B cell (primary cell): ENCODE data around the gene DNTTIP2. TPM values are rescaled to one million over a fixed set of nuclear protein-coding genes. Genes with fewer than 3 reads are reported as not detected.

ENCODE experiments used
- ATAC-seq: fragments of 200-7000 bp; cut with Tn5 transposase; one replicate; pipeline ENCODE4 v1.10.0; 2021; ENCODE audit warnings: low read depth, mild to moderate bottlenecking, moderate number of reproducible peaks, moderate library complexity
- CTCF ChIA-PET: fragments of 350-600 bp; sonication (Branson Sonifier 250); formaldehyde crosslinking; loops from one replicate; lab custom pipeline; 2021; ENCODE audit warnings: antibody characterized with exemption, inconsistent platforms; lab: Charles Lee
- POLR2A ChIA-PET: fragments of 350-600 bp; sonication (Branson Sonifier 250); formaldehyde crosslinking; loops from one replicate; lab custom pipeline; 2021; ENCODE audit warnings: antibody characterized with exemption; lab: Charles Lee
- DNase-seq: peaks from one replicate; pipeline ENCODE4 v3.0.0; 2013
- H2AFZ ChIP-seq: 2 replicates; pipeline ENCODE4 v1.6.1; 2012; ENCODE audit warnings: mild to moderate bottlenecking, low read depth, low read length; ENCODE audit not compliant: insufficient read depth, poor library complexity, severe bottlenecking
- H3K27ac ChIP-seq, 2 donors: 1 replicate in 1 of 2; 2 replicates in 1 of 2; pipeline ENCODE4 v1.5.1; 2012 to 2013; ENCODE audit warnings: low read length in 2 of 2, mild to moderate bottlenecking in 2 of 2, moderate library complexity in 1 of 2
- H3K27me3 ChIP-seq, 4 experiments: fragments of 200-600 bp in 1 of 4; sonication (generic) in 1 of 4; replicated peaks in 1 of 4; 1 replicate in 2 of 4; 2 replicates in 2 of 4; pipeline versions ENCODE4 v1.6.1 to v1.7.0; 2013 to 2016; ENCODE audit warnings: low read length in 3 of 4, mild to moderate bottlenecking in 2 of 4, mixed read lengths in 1 of 4, moderate library complexity in 1 of 4; ENCODE audit not compliant: insufficient read depth in 4 of 4, control insufficient read depth in 3 of 4; ENCODE audit errors: control extremely low read depth in 1 of 4
- H3K36me3 ChIP-seq, 2 experiments: replicated peaks in 1 of 2; 1 replicate in 1 of 2; 2 replicates in 1 of 2; pipeline versions ENCODE4 v1.6.1 to v1.7.1; 2013; ENCODE audit warnings: low read length in 1 of 2; ENCODE audit not compliant: insufficient read depth in 2 of 2, control insufficient read depth in 1 of 2; ENCODE audit errors: control extremely low read depth in 1 of 2, extremely low read depth in 1 of 2
- H3K4me1 ChIP-seq, 2 donors: fragments of 200-600 bp in 1 of 2; sonication (generic) in 1 of 2; 1 replicate in 1 of 2; 2 replicates in 1 of 2; pipeline versions ENCODE4 v1.5.1 to v1.6.1; 2013 to 2017; ENCODE audit warnings: low read length in 2 of 2; ENCODE audit not compliant: control insufficient read depth in 2 of 2, insufficient read depth in 2 of 2
- H3K4me2 ChIP-seq: replicated peaks from 2 replicates; pipeline ENCODE3; 2012; ENCODE audit warnings: mild to moderate bottlenecking, low read depth, low read length; ENCODE audit not compliant: poor library complexity, severe bottlenecking
- H3K4me3 ChIP-seq, 5 experiments: fragments of 200-600 bp in 1 of 5; sonication (generic) in 1 of 5; 1 replicate in 3 of 5; 2 replicates in 2 of 5; pipeline versions ENCODE4 v1.5.1 to v1.7.0; 2011 to 2016; ENCODE audit warnings: low read length in 4 of 5, mild to moderate bottlenecking in 4 of 5, low read depth in 2 of 5, control low read depth in 1 of 5, moderate library complexity in 1 of 5; ENCODE audit not compliant: insufficient read depth in 1 of 5; ENCODE audit errors: control extremely low read depth in 1 of 5, extremely low read depth in 1 of 5
- H3K79me2 ChIP-seq: fragments of 200-600 bp; sonication (generic); one replicate; pipeline ENCODE4 v1.6.0; 2016; ENCODE audit warnings: low read length; ENCODE audit not compliant: control insufficient read depth, insufficient read depth
- H3K9ac ChIP-seq: fragments of 200-600 bp; sonication (generic); 2 replicates; pipeline ENCODE4 v1.6.1; 2017; ENCODE audit warnings: mild to moderate bottlenecking, low read length, moderate library complexity
- H3K9me3 ChIP-seq, 3 donors: one replicate each; pipeline versions ENCODE4 v1.6.1 to v1.7.1; 2013; ENCODE audit warnings: low read length in 2 of 3; ENCODE audit not compliant: control insufficient read depth in 2 of 3, insufficient read depth in 1 of 3; ENCODE audit errors: control extremely low read depth in 1 of 3
- H4K20me1 ChIP-seq: 2 replicates; pipeline ENCODE4 v1.6.0; 2012; ENCODE audit warnings: mild to moderate bottlenecking, low read length; ENCODE audit not compliant: insufficient read depth, control insufficient read depth, poor library complexity, severe bottlenecking
- H3K27ac Mint-ChIP-seq: one replicate; pipeline ENCODE4 v1.8.0; 2021; ENCODE audit warnings: mixed read lengths
- H3K27me3 Mint-ChIP-seq: one replicate; pipeline ENCODE4 v1.8.0; 2021; ENCODE audit warnings: mixed read lengths
- H3K4me1 Mint-ChIP-seq: one replicate; pipeline ENCODE4 v1.8.0; 2021; ENCODE audit warnings: mixed read lengths
- H3K4me3 Mint-ChIP-seq: one replicate; pipeline ENCODE4 v1.8.0; 2021; ENCODE audit warnings: mixed read lengths
- H3K9me3 Mint-ChIP-seq: one replicate; pipeline ENCODE4 v1.8.0; 2022; ENCODE audit warnings: mixed read lengths; ENCODE audit not compliant: insufficient read depth
- EZH2 ChIP-seq: IDR thresholded peaks from 2 replicates; pipeline ENCODE4 v1.6.1; 2012; ENCODE audit warnings: borderline replicate concordance, low read depth, mild to moderate bottlenecking, moderate library complexity, low read length; ENCODE audit not compliant: insufficient read depth, poor library complexity, severe bottlenecking
- WGBS: methylation state at CpG from one replicate; pipeline ENCODE4 v1.1.5; 2013; ENCODE audit warnings: missing lambda C conversion rate; ENCODE audit not compliant: insufficient coverage; 5-methylcytosine and 5-hydroxymethylcytosine counted together
- intact Hi-C: fragments of 100-400 bp; cut with micrococcal nuclease; formaldehyde crosslinking; loops from one replicate; pipeline ENCODE4 v1.10.0; 2022
- polyA plus RNA-seq: library from polyadenylated mRNA; depleted of rRNA; stranded (reverse); fragments of >200 nt; gene quantifications from 2 replicates; pipeline ENCODE4 v1.2.3, GENCODE V29; 2012
- total RNA-seq, 2 donors: library from RNA; stranded (reverse); fragments of 120-200 nt in 1 of 2; gene quantifications; 1 replicate in 1 of 2; 2 replicates in 1 of 2; pipeline versions ENCODE4 v1.2.3 to v1.2.4, GENCODE V29; 2013 to 2022
- TF ChIP-seq, protein P1 (sequence below): fragments of 200-600 bp; IDR thresholded peaks from one replicate; pipeline ENCODE4 v1.8.0; 2022; ENCODE audit warnings: antibody characterized with exemption, mild to moderate bottlenecking

DNTTIP2 gene
- total and polyA plus RNA-seq, 2 donors (not counting 1 experiment from before 2014, with no cell fraction given) = 13.6 to 62.1 TPM

DNA sequence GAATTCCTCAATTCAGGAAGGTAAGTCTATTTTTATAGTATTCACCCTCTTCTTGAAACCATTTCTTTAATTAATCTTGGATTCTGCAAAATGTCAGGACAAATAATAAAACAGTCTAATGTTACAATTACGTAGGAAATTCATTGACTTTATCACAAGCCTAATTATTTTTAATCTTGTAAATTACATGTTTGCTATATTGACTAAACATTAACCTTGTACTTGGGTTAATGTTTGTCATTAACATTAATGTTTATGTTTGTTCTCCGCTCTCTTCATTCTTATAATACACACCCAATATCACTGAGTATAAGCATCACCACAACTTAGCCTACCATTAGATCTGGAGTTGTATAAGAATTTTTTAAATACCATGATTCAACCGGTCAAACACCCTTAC lies 27.5 kb upstream of the DNTTIP2 start:
- Histone ChIP-seq H4K20me1 (no peaks in the 10 kb centered on the region), H3K9ac (no peak overlapping the region), H3K36me3 (no peaks in the 10 kb centered on the region), H3K9me3 (no peaks in the 10 kb centered on the region), H3K4me2 (no peak overlapping the region), H2AFZ (no peak overlapping the region), H3K79me2 (peaks cover 31% of the 10 kb centered on the region), H3K27me3 (no peaks in the 10 kb centered on the region), H3K4me1 (peaks cover 25 to 29% of the 10 kb centered on the region in 2 donors), H3K4me3 (no peak overlapping the region), H3K27ac (no peak overlapping the region)
- intact Hi-C loops = loop anchor here (5.0 to 10.0 kb wide), 3 partner anchors 159 to 1072 kb away; partner anchors contain the start of gene RPL5
- DNase-seq = no peak
- Mint-ChIP-seq H3K4me3 (no peak overlapping the region), H3K4me1 (peaks cover 33% of the 10 kb centered on the region), H3K9me3 (no peaks in the 10 kb centered on the region), H3K27ac (no peak overlapping the region), H3K27me3 (no peaks in the 10 kb centered on the region)
- ChIA-PET POLR2A (no interaction called here), CTCF (no interaction called here)
- ATAC-seq = no peak
- TF ChIP-seq, protein P1, sequence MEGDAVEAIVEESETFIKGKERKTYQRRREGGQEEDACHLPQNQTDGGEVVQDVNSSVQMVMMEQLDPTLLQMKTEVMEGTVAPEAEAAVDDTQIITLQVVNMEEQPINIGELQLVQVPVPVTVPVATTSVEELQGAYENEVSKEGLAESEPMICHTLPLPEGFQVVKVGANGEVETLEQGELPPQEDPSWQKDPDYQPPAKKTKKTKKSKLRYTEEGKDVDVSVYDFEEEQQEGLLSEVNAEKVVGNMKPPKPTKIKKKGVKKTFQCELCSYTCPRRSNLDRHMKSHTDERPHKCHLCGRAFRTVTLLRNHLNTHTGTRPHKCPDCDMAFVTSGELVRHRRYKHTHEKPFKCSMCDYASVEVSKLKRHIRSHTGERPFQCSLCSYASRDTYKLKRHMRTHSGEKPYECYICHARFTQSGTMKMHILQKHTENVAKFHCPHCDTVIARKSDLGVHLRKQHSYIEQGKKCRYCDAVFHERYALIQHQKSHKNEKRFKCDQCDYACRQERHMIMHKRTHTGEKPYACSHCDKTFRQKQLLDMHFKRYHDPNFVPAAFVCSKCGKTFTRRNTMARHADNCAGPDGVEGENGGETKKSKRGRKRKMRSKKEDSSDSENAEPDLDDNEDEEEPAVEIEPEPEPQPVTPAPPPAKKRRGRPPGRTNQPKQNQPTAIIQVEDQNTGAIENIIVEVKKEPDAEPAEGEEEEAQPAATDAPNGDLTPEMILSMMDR = no peak
- TF ChIP-seq EZH2 = no peak
- no CpG with 5 or more reads among the region's 3 CpGs for WGBS

DNA sequence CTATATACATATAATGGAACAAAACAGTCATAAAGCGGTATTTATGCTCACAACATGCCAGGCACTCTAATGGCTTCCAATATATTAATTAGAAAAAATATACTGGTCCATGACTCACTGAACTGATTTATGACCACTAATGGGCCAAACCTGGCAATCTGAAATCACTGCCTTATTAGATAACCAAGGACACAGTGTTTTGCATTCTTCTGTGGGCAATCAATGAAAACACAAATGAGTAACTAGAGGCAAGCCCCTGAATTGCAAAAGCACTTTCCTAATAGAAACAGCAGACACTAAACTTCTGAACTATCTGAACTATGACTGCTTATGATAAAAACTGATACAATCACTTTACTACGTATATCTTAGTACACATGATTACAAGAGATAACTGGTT lies 26.7 kb upstream of the DNTTIP2 start:
- intact Hi-C loops = loop anchor here (5.0 to 10.0 kb wide), 3 partner anchors 158 to 1071 kb away; partner anchors contain the start of gene RPL5
- no peaks in the 10 kb centered on the region for H3K9me3 Mint-ChIP-seq
- H4K20me1 ChIP-seq = no peaks in the 10 kb centered on the region
- peaks cover 31% of the 10 kb centered on the region for H3K79me2 ChIP-seq
- WGBS = no CpG with 5 or more reads among the region's 2 CpGs
- H2AFZ ChIP-seq = no peak overlapping the region
- H3K9ac ChIP-seq = no peak overlapping the region
- H3K9me3 ChIP-seq = no peaks in the 10 kb centered on the region
- POLR2A ChIA-PET = no interaction called here
- no peak overlapping the region for H3K4me3 ChIP-seq
- H3K4me1 Mint-ChIP-seq = peaks cover 33% of the 10 kb centered on the region
- H3K27ac Mint-ChIP-seq = no peak overlapping the region
- no peaks in the 10 kb centered on the region for H3K27me3 ChIP-seq
- H3K27me3 Mint-ChIP-seq = no peaks in the 10 kb centered on the region
- no peak for DNase-seq
- peaks cover 25 to 29% of the 10 kb centered on the region in 2 donors for H3K4me1 ChIP-seq
- H3K4me3 Mint-ChIP-seq = no peak overlapping the region
- no peaks in the 10 kb centered on the region for H3K36me3 ChIP-seq
- H3K4me2 ChIP-seq = no peak overlapping the region
- H3K27ac ChIP-seq = no peak overlapping the region
- no peak for TF ChIP-seq EZH2
- TF ChIP-seq, protein P1 = no peak
- CTCF ChIA-PET = no interaction called here
- ATAC-seq = no peak
